Thyroid gland (tissue), 4 donors: Measurements from ENCODE around the gene THRB. TPM values are rescaled to one million over a fixed set of nuclear protein-coding genes. Genes with fewer than 3 reads are reported as not detected.

Experiments used
- DNase-seq, 2 donors: peaks; one replicate each; pipeline ENCODE4 v3.0.0-alpha.2; 2019
- H3K27ac ChIP-seq, 3 donors: fragments of 200-600 bp; sonication (generic); 1 replicate in 2 of 3; 2 replicates in 1 of 3; pipeline ENCODE4 v1.5.1; 2016 to 2019; ENCODE audit warnings: mild to moderate bottlenecking in 1 of 3, moderate library complexity in 1 of 3
- H3K27me3 ChIP-seq: fragments of 200-600 bp; sonication (generic); one replicate; pipeline ENCODE4 v1.5.1; 2019
- H3K36me3 ChIP-seq, 2 donors: fragments of 200-600 bp; sonication (generic); one replicate each; pipeline ENCODE4 v1.5.1; 2016 to 2019
- H3K4me1 ChIP-seq, 2 donors: fragments of 200-600 bp; sonication (generic); one replicate each; pipeline ENCODE4 v1.5.1; 2017 to 2019
- H3K4me3 ChIP-seq, 3 donors: fragments of 200-600 bp; sonication (generic); replicated peaks in 1 of 3; 1 replicate in 2 of 3; 2 replicates in 1 of 3; pipeline ENCODE4 v1.5.1; 2016; ENCODE audit warnings: mild to moderate bottlenecking in 1 of 3
- H3K9me3 ChIP-seq: fragments of 200-600 bp; sonication (generic); one replicate; pipeline ENCODE4 v1.5.1; 2017
- POLR2A ChIP-seq, 2 donors: fragments of 450-650 bp; IDR thresholded peaks; one replicate each; pipeline ENCODE4 v1.6.1; 2017; ENCODE audit warnings: antibody characterized with exemption in 2 of 2, mild to moderate bottlenecking in 2 of 2, moderate library complexity in 1 of 2
- WGBS, 2 donors: methylation state at CpG; one replicate each; pipeline ENCODE4 v1.1.5; 2017; 5-methylcytosine and 5-hydroxymethylcytosine counted together
- intact Hi-C: fragments of 100-400 bp; cut with DNase I; formaldehyde crosslinking; loops from one replicate; pipeline ENCODE4 v1.15.1; 2023
- total RNA-seq, 4 donors: library from RNA; depleted of rRNA; stranded (reverse); fragments of >200 nt; gene quantifications; one replicate each; pipeline ENCODE4 v1.2.3, GENCODE V29; 2016
- TF ChIP-seq, protein P1 (sequence below), 6 experiments: fragments of 200-600 bp in 3 of 6; fragments of 450-650 bp in 3 of 6; sonication (generic) in 3 of 6; IDR thresholded peaks; one replicate each; pipeline ENCODE4 v1.5.1; 2016 to 2019; ENCODE audit warnings: antibody characterized with exemption in 6 of 6, mild to moderate bottlenecking in 2 of 6, inconsistent platforms in 1 of 6, moderate library complexity in 1 of 6

The THRB gene
- total RNA-seq, 4 donors from 2014 or later, result 11.1 to 33.2 (median 13.4) TPM

DNA sequence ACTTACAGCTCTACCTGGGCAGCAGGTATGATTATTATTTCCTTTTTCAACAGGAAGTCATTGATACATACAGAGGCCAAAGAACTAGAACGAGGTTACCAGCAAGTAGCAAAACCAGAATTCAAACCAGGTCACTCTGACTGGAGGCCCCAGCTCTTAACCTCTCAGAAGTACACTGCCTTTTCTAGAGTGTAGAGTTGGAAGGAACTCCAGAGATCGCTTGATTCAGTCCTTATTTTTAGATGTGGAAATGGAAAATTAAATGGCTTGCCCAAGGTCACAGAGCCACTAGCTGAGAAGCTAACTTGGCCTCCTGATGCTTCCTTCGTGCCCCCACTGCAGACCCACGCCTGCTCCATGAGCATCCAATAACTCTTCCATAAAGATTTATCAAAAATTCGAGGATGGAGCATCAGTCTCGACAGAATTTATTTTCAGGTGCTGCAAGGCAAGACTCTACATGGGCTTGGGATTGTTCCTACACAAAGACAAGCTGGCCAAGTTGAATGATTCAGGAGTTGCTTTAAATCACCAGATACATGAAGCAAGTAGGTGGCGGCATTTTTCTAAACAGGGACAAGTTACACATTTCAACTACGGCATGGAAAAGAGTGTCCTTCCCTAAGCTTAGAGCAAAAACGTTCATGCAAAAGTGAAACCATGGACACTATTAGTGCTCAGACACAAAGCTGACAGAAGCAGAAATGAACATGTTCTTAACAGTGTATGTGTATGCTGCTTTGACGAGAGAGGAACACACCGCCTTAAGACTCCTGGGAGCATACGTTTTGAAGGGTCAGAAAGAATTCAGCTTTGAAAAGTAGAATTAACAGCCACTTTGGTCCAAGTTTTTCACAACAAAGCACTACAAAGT, 235.7 kb downstream of the THRB start:
- no peak for DNase-seq
- intact Hi-C loops, result no loop called here
- Histone ChIP-seq H3K9me3 (no peaks in the 10 kb centered on the region), H3K4me3 (no peak overlapping the region), H3K4me1 (no peaks in the 10 kb centered on the region), H3K27me3 (no peaks in the 10 kb centered on the region), H3K36me3 (no peaks in the 10 kb centered on the region), H3K27ac (no peak overlapping the region)
- TF ChIP-seq POLR2A (IDR thresholded peaks at IDR 0.05), result no peak
- TF ChIP-seq, protein P1, sequence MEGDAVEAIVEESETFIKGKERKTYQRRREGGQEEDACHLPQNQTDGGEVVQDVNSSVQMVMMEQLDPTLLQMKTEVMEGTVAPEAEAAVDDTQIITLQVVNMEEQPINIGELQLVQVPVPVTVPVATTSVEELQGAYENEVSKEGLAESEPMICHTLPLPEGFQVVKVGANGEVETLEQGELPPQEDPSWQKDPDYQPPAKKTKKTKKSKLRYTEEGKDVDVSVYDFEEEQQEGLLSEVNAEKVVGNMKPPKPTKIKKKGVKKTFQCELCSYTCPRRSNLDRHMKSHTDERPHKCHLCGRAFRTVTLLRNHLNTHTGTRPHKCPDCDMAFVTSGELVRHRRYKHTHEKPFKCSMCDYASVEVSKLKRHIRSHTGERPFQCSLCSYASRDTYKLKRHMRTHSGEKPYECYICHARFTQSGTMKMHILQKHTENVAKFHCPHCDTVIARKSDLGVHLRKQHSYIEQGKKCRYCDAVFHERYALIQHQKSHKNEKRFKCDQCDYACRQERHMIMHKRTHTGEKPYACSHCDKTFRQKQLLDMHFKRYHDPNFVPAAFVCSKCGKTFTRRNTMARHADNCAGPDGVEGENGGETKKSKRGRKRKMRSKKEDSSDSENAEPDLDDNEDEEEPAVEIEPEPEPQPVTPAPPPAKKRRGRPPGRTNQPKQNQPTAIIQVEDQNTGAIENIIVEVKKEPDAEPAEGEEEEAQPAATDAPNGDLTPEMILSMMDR (IDR thresholded peaks at IDR 0.05), result no peak
- WGBS, 2 donors, result 72 to 76% methylated on average over 12 of the region's 12 CpGs

DNA sequence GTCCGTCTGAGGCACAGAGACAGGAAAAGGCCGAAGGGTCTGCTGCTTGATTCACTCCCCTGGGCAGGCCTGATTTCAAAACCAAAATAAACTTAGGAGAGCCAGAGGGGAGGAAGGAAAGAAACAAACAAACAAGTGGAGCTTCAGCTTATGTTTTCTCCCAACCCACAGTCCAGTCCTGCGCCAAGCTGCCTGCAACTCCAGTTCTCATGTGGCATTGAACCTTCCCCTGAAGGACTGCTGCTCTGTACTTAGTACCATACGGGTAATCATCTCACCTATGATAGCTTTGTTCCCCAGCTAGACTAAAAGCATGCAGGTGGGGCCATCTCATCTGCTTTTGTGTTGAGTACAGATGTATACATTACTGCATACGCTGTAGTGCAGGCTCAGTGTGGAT, 236.4 kb downstream of the THRB start:
- DNase-seq, result no peak
- intact Hi-C loops, result no loop called here
- Histone ChIP-seq H3K4me3 (no peak overlapping the region), H3K36me3 (no peaks in the 10 kb centered on the region), H3K27ac (no peak overlapping the region), H3K9me3 (no peaks in the 10 kb centered on the region), H3K27me3 (no peaks in the 10 kb centered on the region), H3K4me1 (no peaks in the 10 kb centered on the region)
- WGBS, 2 donors, result 86 to 88% methylated on average over 5 of the region's 5 CpGs
- TF ChIP-seq, protein P1 (IDR thresholded peaks at IDR 0.05), result no peak
- TF ChIP-seq POLR2A (IDR thresholded peaks at IDR 0.05), result no peak

DNA sequence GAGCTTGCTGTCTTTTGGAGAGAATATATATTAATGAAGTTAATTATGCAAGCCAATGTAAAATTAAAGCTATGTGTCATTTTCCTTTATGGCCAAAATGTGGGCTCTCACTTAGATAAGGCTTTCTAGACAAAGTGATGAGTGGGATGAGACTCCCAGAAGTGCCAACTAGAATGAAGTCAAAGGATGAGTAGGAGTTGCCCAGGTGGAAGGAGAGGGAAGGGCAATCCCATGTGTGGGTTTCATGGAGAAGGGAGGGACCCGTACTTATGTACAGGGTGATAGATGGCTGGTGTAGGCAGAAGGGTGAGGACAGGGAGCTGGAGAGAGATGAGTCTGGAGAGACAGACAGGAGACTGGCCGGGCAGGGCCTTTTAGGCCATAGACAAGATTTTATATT, 239.2 kb downstream of the THRB start:
- H3K9me3 ChIP-seq, result no peaks in the 10 kb centered on the region
- intact Hi-C loops, result no loop called here
- H3K4me1 ChIP-seq, result no peaks in the 10 kb centered on the region
- no peak for TF ChIP-seq POLR2A (IDR thresholded peaks at IDR 0.05)
- TF ChIP-seq, protein P1 (IDR thresholded peaks at IDR 0.05), result no peak
- no peak overlapping the region for H3K4me3 ChIP-seq
- no peak for DNase-seq
- H3K27me3 ChIP-seq, result no peaks in the 10 kb centered on the region
- no peak overlapping the region for H3K27ac ChIP-seq
- no peaks in the 10 kb centered on the region for H3K36me3 ChIP-seq
- WGBS, 2 donors, result 96 to 98% methylated on average over 2 of the region's 2 CpGs

DNA sequence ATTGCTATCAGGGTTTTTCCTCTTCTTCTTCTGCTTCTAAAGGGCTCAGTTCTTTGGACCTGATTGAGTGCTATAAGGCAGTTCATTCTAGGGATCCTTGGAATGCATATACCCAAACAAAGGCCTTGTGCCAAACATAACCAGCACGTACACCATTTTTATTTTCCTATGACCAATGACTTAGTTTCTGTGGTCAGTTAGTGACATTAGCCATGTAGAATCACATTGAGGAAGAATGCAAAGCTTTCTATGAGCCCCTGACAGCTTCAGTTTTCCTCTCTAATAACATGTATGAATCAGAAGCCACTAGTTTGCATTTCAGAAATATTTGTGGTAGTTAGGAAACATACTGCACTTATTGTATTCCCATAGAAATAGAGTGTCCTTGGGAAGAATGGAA, 240.0 kb downstream of the THRB start:
- Histone ChIP-seq H3K4me1 (no peaks in the 10 kb centered on the region), H3K27me3 (no peaks in the 10 kb centered on the region), H3K36me3 (no peaks in the 10 kb centered on the region), H3K9me3 (no peaks in the 10 kb centered on the region), H3K27ac (no peak overlapping the region), H3K4me3 (no peak overlapping the region)
- DNase-seq, result no peak
- 48 to 59% methylated on average over 1 of the region's 1 CpG for WGBS, 2 donors
- TF ChIP-seq POLR2A (IDR thresholded peaks at IDR 0.05), result no peak
- TF ChIP-seq, protein P1 (IDR thresholded peaks at IDR 0.05), result no peak
- intact Hi-C loops, result no loop called here

DNA sequence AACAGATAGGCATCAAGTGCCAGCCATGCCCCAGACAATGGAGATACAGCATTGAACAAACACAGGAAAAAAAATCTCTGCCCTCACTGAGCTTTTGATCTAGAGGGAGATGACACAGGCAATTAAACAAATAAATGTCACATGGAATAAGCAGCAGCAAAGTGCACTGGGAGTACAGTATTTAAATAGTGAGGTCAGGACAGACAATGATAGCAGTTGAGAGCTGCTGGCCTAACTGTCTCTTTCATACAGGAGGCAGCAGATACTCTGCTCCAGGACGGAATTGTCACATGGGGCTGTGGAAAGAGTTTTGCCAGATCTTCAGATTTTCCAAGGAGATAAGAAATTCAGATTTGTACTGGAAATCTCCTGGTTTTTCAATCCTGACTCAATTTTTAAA, 241.3 kb downstream of the THRB start:
- H3K9me3 ChIP-seq, result no peaks in the 10 kb centered on the region
- no peaks in the 10 kb centered on the region for H3K4me1 ChIP-seq
- WGBS, 2 donors, result 70 to 85% methylated on average over 1 of the region's 1 CpG
- TF ChIP-seq, protein P1 (IDR thresholded peaks at IDR 0.05), result no peak
- TF ChIP-seq POLR2A (IDR thresholded peaks at IDR 0.05), result no peak
- intact Hi-C loops, result no loop called here
- DNase-seq, result no peak
- no peak overlapping the region for H3K27ac ChIP-seq
- H3K4me3 ChIP-seq, result no peak overlapping the region
- no peaks in the 10 kb centered on the region for H3K27me3 ChIP-seq
- H3K36me3 ChIP-seq, result no peaks in the 10 kb centered on the region
